Peyer's patch (tissue), 4 donors: ENCODE measurements around the gene ABTB1.

Experiments
- POLR2A ChIP-seq, 2 donors: fragments of 450-650 bp; IDR thresholded peaks; one replicate each; pipeline ENCODE4 v1.5.1; 2017; ENCODE audit warnings: antibody characterized with exemption in 2 of 2, mild to moderate bottlenecking in 2 of 2, moderate library complexity in 2 of 2
- TF ChIP-seq, protein P1 (sequence below), 6 experiments: fragments of 450-650 bp in 4 of 6; fragments of 200-600 bp in 2 of 6; sonication (generic) in 1 of 6; IDR thresholded peaks; one replicate each; pipeline ENCODE4 v1.5.1; 2017 to 2019; ENCODE audit warnings: antibody characterized with exemption in 6 of 6, mild to moderate bottlenecking in 3 of 6, moderate library complexity in 1 of 6

DNA sequence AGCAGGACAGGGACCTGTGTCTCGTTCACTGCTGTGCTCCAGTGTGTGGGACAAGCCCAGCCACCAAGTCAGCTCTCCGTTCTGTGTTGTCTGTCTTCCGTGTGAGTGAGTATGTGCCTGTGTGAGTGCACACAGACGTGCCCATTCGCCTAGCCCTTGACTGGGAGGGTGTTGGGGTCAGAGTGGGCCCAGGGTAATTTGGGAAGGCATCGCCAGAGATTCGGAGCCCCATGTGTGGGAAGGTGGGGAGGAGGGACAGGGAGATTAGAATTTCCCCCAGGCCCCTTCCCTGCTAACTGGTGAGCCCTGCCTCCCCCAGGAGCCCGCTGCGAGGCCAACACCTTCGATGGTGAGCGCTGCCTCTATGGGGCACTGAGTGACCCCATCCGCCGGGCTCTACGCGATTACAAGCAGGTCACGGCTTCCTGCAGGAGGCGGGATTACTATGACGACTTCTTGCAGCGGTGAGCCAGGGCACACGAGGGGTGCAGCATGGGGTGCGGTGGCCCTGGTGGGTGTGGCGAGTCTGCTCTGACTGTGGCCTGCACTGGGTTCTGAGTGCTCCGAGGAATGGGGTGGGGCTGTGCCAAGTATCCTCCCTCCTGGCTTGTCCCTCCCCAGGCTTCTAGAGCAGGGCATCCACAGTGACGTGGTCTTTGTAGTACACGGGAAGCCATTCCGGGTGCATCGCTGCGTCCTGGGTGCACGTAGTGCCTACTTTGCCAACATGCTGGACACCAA is 3.1 kb downstream of the ABTB1 start:
- TF ChIP-seq, protein P1, sequence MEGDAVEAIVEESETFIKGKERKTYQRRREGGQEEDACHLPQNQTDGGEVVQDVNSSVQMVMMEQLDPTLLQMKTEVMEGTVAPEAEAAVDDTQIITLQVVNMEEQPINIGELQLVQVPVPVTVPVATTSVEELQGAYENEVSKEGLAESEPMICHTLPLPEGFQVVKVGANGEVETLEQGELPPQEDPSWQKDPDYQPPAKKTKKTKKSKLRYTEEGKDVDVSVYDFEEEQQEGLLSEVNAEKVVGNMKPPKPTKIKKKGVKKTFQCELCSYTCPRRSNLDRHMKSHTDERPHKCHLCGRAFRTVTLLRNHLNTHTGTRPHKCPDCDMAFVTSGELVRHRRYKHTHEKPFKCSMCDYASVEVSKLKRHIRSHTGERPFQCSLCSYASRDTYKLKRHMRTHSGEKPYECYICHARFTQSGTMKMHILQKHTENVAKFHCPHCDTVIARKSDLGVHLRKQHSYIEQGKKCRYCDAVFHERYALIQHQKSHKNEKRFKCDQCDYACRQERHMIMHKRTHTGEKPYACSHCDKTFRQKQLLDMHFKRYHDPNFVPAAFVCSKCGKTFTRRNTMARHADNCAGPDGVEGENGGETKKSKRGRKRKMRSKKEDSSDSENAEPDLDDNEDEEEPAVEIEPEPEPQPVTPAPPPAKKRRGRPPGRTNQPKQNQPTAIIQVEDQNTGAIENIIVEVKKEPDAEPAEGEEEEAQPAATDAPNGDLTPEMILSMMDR (IDR thresholded peaks at IDR 0.05): no peak
- TF ChIP-seq POLR2A (IDR thresholded peaks at IDR 0.05): no peak
